BLaER1 treated with 17β-estradiol and CSF1 and Interleukin-3, amounts not matched to agents 10 nM and 100 nM (cell line): Measurements from ENCODE around the gene POU2F1.

Experiments used
- H3K27ac ChIP-seq, 11 experiments: shearing (Covaris generic); formaldehyde crosslinking; 2 replicates each; pipeline ENCODE4 v1.8.1; 2022
- H3K27me3 ChIP-seq, 11 experiments: shearing (Covaris generic); formaldehyde crosslinking; 2 replicates each; pipeline ENCODE4 v1.8.1; 2022
- H3K36me3 ChIP-seq, 11 experiments: shearing (Covaris generic); formaldehyde crosslinking; 2 replicates each; pipeline ENCODE4 v1.8.1; 2022
- H3K4me1 ChIP-seq, 10 experiments: shearing (Covaris generic); formaldehyde crosslinking; 2 replicates each; pipeline ENCODE4 v1.8.1; 2022
- H3K4me2 ChIP-seq, 11 experiments: shearing (Covaris generic); formaldehyde crosslinking; 2 replicates each; pipeline ENCODE4 v1.8.1; 2022
- H3K4me3 ChIP-seq, 10 experiments: shearing (Covaris generic); formaldehyde crosslinking; 2 replicates each; pipeline ENCODE4 v1.8.1; 2022
- H3K9ac ChIP-seq, 11 experiments: shearing (Covaris generic); formaldehyde crosslinking; 2 replicates each; pipeline ENCODE4 v1.8.1; 2022
- H3K9me3 ChIP-seq, 11 experiments: shearing (Covaris generic); formaldehyde crosslinking; replicated peaks in 1 of 11; 2 replicates each; pipeline ENCODE4 v1.8.1; 2022
- H4K20me1 ChIP-seq, 11 experiments: shearing (Covaris generic); formaldehyde crosslinking; 2 replicates each; pipeline ENCODE4 v1.8.1; 2022
- Cebpa-rat ChIP-seq, 11 experiments: shearing (Covaris generic); IDR thresholded peaks; 2 replicates each; pipeline ENCODE4 v1.8.1; 2022

The POU2F1 gene

DNA sequence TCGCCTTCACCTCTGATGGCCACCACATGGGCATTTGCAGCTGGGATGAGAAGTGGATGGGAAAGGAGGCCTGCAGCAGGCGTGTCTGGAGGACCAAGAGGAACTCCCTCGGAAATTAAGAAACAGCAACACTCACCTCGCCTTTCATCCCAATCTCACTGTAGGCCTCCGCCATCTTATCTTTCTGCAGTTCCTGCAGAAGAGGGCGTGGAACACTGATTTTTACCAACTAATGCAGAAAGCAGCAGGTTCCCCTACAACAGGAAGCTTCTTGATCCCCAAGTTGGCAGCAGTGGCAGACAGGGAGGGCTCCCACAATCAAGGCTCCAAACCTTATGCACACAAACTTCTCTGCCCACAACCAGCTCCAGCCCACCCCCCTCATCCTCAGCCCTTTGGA, 213.2 kb downstream of the POU2F1 start:
- H3K27me3 ChIP-seq = peaks cover 0 to 16% (median under 1%) of the 10 kb centered on the region in 11 experiments; a peak in 9 of 22 replicates
- H4K20me1 ChIP-seq = no peaks in the 10 kb centered on the region; a peak in 1 of 22 replicates
- no peak for TF ChIP-seq Cebpa-rat (IDR thresholded peaks at IDR 0.05)
- peak overlapping the region in 6 of 11 experiments; percentile 6 to 93 (median 86); a peak in 9 of 22 replicates for H3K4me2 ChIP-seq
- H3K27ac ChIP-seq = no peak overlapping the region
- H3K9me3 ChIP-seq = peaks cover 0 to 20% (median 12%) of the 10 kb centered on the region in 11 experiments; a peak in 15 of 22 replicates
- no peak overlapping the region for H3K9ac ChIP-seq
- H3K4me1 ChIP-seq = peaks cover 45 to 80% (median 68%) of the 10 kb centered on the region in 10 experiments
- no peak overlapping the region for H3K4me3 ChIP-seq
- no peaks in the 10 kb centered on the region for H3K36me3 ChIP-seq

DNA sequence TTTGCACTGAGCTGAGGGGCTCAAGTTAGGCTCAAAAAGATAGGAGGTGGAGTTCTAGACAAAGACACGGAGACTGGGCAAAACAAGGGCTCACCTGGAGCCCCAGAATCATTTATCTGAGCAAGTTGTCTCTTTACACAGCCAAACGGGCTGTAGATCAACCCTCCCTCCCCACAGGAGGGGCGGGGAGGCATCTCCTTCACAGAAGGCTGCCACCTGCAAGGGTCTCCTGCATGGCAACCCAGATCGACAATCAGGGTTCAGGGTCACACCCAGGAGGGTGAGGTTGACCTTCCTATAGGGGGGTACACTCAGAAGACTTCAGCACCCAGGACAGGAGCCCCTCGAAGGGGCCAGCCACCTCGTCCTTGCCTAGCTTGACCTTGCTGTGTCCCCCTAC, 213.6 kb downstream of the POU2F1 start:
- no peaks in the 10 kb centered on the region for H3K36me3 ChIP-seq
- H3K27me3 ChIP-seq = peaks cover 0 to 20% (median 4%) of the 10 kb centered on the region in 11 experiments; a peak in 13 of 22 replicates
- no peak for TF ChIP-seq Cebpa-rat (IDR thresholded peaks at IDR 0.05)
- no peak overlapping the region for H3K9ac ChIP-seq
- peaks cover 0 to 20% (median 12%) of the 10 kb centered on the region in 11 experiments; a peak in 15 of 22 replicates for H3K9me3 ChIP-seq
- H3K27ac ChIP-seq = no peak overlapping the region
- H4K20me1 ChIP-seq = no peaks in the 10 kb centered on the region; a peak in 1 of 22 replicates
- peak overlapping the region in 7 of 11 experiments; percentile 2 to 93 (median 83); a peak in 8 of 22 replicates for H3K4me2 ChIP-seq
- H3K4me1 ChIP-seq = peaks cover 47 to 80% (median 68%) of the 10 kb centered on the region in 10 experiments
- no peak overlapping the region for H3K4me3 ChIP-seq

GRCh38 chr1:167435484-167435883, 214.8 kb downstream of the POU2F1 start:
- Histone ChIP-seq H3K9ac (no peak overlapping the region), H3K4me3 (no peak overlapping the region), H3K9me3 (peaks cover 0 to 20% (median 12%) of the 10 kb centered on the region in 11 experiments; a peak in 15 of 22 replicates), H3K4me2 (peak overlapping the region in 1 of 11 experiments; percentile 12; a peak in 1 of 22 replicates), H4K20me1 (no peaks in the 10 kb centered on the region; a peak in 1 of 22 replicates), H3K27me3 (peaks cover 0 to 28% (median 8%) of the 10 kb centered on the region in 11 experiments; a peak in 13 of 22 replicates), H3K36me3 (no peaks in the 10 kb centered on the region), H3K27ac (no peak overlapping the region), H3K4me1 (peaks cover 41 to 79% (median 62%) of the 10 kb centered on the region in 10 experiments)
- TF ChIP-seq Cebpa-rat (IDR thresholded peaks at IDR 0.05) = no peak

DNA sequence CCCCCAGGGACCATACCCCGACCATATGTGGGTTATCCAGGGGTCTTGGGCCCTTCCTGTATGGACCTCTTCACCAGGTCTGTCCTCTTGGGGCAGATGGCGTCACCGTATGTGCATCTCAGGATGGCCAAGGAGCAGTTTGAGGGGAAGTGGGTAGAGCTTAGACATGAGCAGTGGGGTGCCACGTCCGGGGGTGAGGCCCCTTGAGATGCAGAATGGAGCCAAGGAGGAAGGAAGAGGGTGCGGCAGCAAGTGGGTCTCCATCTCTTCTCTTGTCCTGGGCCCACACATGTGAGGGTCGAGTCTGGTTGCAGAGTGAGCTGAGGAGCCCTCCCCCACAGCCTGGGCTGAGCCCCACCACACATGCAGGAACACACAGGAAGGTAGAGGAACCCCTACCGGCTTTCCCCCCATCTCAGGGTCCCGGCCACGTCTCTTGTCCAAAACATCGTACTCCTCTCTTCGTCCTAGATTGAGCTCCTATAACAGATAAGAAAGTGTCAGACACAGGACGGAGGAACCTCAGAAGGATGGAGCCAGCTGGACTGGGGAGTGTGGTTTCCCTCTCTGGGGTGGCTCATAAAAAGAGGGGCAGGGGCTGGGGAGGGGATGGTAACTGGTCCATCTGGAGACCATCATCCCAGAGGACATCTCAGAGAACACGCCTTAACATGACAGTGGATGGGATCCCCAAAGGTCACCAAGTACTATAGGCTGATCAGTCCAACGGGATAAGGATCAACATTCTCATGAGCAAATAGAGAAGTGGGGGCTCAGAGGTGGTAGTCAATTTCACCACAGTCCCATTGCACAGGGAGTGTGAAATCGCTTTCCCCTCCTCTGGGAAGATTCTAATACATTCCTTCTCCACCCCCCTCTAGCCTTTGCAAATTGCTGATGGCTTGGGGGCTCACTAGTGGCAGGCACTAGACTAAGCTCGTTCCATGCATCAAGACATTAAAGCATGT, 217.8 kb downstream of the POU2F1 start:
- Histone ChIP-seq H3K36me3 (no peaks in the 10 kb centered on the region), H3K9me3 (peaks cover 0 to 20% (median 12%) of the 10 kb centered on the region in 11 experiments; a peak in 15 of 22 replicates), H3K27ac (peak overlapping the region in 3 of 11 experiments; percentile 3 to 58 (median 53); a peak in 4 of 22 replicates), H4K20me1 (no peaks in the 10 kb centered on the region), H3K4me2 (peak overlapping the region; percentile 82 to 99 (median 92)), H3K4me1 (peaks cover 17 to 50% (median 33%) of the 10 kb centered on the region in 10 experiments; a peak in 19 of 20 replicates), H3K9ac (peak overlapping the region in 5 of 11 experiments; percentile 33 to 66 (median 57); a peak in 4 of 22 replicates), H3K4me3 (peak overlapping the region; percentile 40 to 66 (median 54)), H3K27me3 (peaks cover 0 to 22% (median 8%) of the 10 kb centered on the region in 11 experiments; a peak in 13 of 22 replicates)
- no peak for TF ChIP-seq Cebpa-rat (IDR thresholded peaks at IDR 0.05)

GRCh38 chr1:167439301-167439988, 218.8 kb downstream of the POU2F1 start:
- Histone ChIP-seq H3K9ac (peak overlapping the region in 8 of 11 experiments; percentile 7 to 70 (median 52); a peak in 14 of 22 replicates), H3K27ac (peak overlapping the region in 3 of 11 experiments; percentile 1 to 53 (median 13); a peak in 1 of 22 replicates), H3K36me3 (no peaks in the 10 kb centered on the region), H3K27me3 (peaks cover 0 to 22% (median 8%) of the 10 kb centered on the region in 11 experiments; a peak in 13 of 22 replicates), H3K4me3 (peak overlapping the region; percentile 40 to 66 (median 54)), H3K9me3 (peaks cover 0 to 19% (median 12%) of the 10 kb centered on the region in 11 experiments; a peak in 15 of 22 replicates), H3K4me1 (peaks cover 17 to 41% (median 24%) of the 10 kb centered on the region in 10 experiments; a peak in 19 of 20 replicates), H3K4me2 (peak overlapping the region; percentile 82 to 99 (median 92)), H4K20me1 (no peaks in the 10 kb centered on the region)
- TF ChIP-seq Cebpa-rat (IDR thresholded peaks at IDR 0.05) = no peak

- TF ChIP-seq Cebpa-rat (IDR thresholded peaks at IDR 0.05) = no peak
- H3K4me1 ChIP-seq = peaks cover 17 to 39% (median 24%) of the 10 kb centered on the region in 10 experiments; a peak in 19 of 20 replicates
- H3K36me3 ChIP-seq = no peaks in the 10 kb centered on the region
- H3K27me3 ChIP-seq = peaks cover 0 to 22% (median 8%) of the 10 kb centered on the region in 11 experiments; a peak in 13 of 22 replicates
- H3K27ac ChIP-seq = no peak overlapping the region
- peak overlapping the region in 1 of 11 experiments; percentile 94; a peak in 1 of 22 replicates for H3K4me2 ChIP-seq
- no peaks in the 10 kb centered on the region for H4K20me1 ChIP-seq
- H3K4me3 ChIP-seq = no peak overlapping the region
- H3K9ac ChIP-seq = no peak overlapping the region
- H3K9me3 ChIP-seq = peaks cover 0 to 17% (median 10%) of the 10 kb centered on the region in 11 experiments; a peak in 15 of 22 replicates
Observed at GRCh38 chr1:167440345-167440744, 219.7 kb downstream of the POU2F1 start.

DNA sequence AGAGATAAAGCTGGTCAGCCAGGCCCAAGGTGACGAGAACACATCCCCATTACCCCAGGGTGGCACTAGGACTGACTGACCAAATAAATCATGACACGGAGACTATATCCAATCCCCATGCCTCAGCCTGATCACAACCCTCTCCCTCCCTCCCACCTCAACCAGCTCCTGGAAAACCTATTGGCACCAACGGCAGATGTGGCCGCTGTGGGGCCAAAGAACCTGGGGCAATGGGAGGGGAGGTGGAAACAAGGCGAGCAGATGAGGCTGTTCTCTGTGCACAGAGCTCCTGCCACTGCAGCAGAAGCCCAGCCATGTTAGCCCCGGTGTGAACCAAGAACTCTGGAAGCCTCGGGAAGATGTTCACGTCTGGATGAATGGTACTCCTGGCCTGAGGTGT, 220.1 kb downstream of the POU2F1 start:
- H4K20me1 ChIP-seq = no peaks in the 10 kb centered on the region
- H3K27ac ChIP-seq = no peak overlapping the region
- no peak overlapping the region for H3K9ac ChIP-seq
- no peak overlapping the region for H3K4me2 ChIP-seq
- peaks cover 0 to 13% (median 6%) of the 10 kb centered on the region in 11 experiments; a peak in 15 of 22 replicates for H3K9me3 ChIP-seq
- no peaks in the 10 kb centered on the region for H3K36me3 ChIP-seq
- no peak for TF ChIP-seq Cebpa-rat (IDR thresholded peaks at IDR 0.05)
- peaks cover 0 to 22% (median 8%) of the 10 kb centered on the region in 11 experiments; a peak in 13 of 22 replicates for H3K27me3 ChIP-seq
- H3K4me1 ChIP-seq = peaks cover 17 to 39% (median 24%) of the 10 kb centered on the region in 10 experiments; a peak in 19 of 20 replicates
- no peak overlapping the region for H3K4me3 ChIP-seq

GRCh38 chr1:167441222-167441621, 220.5 kb downstream of the POU2F1 start:
- Histone ChIP-seq H3K9me3 (peaks cover 0 to 8% (median 1%) of the 10 kb centered on the region in 11 experiments; a peak in 10 of 22 replicates), H3K4me1 (peaks cover 17 to 39% (median 24%) of the 10 kb centered on the region in 10 experiments; a peak in 19 of 20 replicates), H3K36me3 (no peaks in the 10 kb centered on the region), H3K9ac (no peak overlapping the region), H4K20me1 (no peaks in the 10 kb centered on the region), H3K27ac (no peak overlapping the region), H3K4me2 (no peak overlapping the region), H3K27me3 (peaks cover 0 to 22% (median 8%) of the 10 kb centered on the region in 11 experiments; a peak in 13 of 22 replicates), H3K4me3 (no peak overlapping the region)
- TF ChIP-seq Cebpa-rat (IDR thresholded peaks at IDR 0.05) = no peak
